ENCODE results near the gene ZNF385B.

Gene ZNF385B

GRCh38 chr2:179655627-179656026, 205.8 kb downstream of the ZNF385B start:
- no peak overlapping the region for H3K4me2 ChIP-seq (ENCODE audit: low read length, poor library complexity, severe bottlenecking)
- H2BK5ac ChIP-seq (ENCODE audit: low read depth, low read length, poor library complexity, severe bottlenecking), result no peak overlapping the region
- no peaks in the 10 kb centered on the region for H3K4me1 ChIP-seq (ENCODE audit: control insufficient read depth, insufficient read depth, low read depth, low read length)
- WGBS, result 20% methylated on average over 1 of the region's 2 CpGs
- H2AFZ ChIP-seq (ENCODE audit: low read depth, low read length), result no peak overlapping the region
- no peak overlapping the region for H3K14ac ChIP-seq (ENCODE audit: low read length in 2 of 2)
- H2BK12ac ChIP-seq (ENCODE audit: low read length in 2 of 2), result no peak overlapping the region
- H3K79me1 ChIP-seq (replicated peaks; ENCODE audit: low read length, poor library complexity, severe bottlenecking), result no peaks in the 10 kb centered on the region
- H3K9ac ChIP-seq (ENCODE audit: low read length), result no peak overlapping the region
- no peak overlapping the region for H2BK15ac ChIP-seq (ENCODE audit: low read depth, poor library complexity, severe bottlenecking)
- H3K27me3 ChIP-seq (ENCODE audit: control insufficient read depth in 1 of 2, insufficient read depth in 1 of 2, low read length in 2 of 2), result no peaks in the 10 kb centered on the region
- no peak for DNase-seq
- H3K4ac ChIP-seq (ENCODE audit: low read depth in 1 of 2, low read length in 2 of 2), result no peak overlapping the region
- H3K36me3 ChIP-seq (ENCODE audit: control insufficient read depth in 1 of 2, insufficient read depth in 2 of 2, low read depth in 1 of 2, low read length in 2 of 2), result no peaks in the 10 kb centered on the region
- no peak overlapping the region for H3K27ac ChIP-seq (ENCODE audit: low read length, poor library complexity, severe bottlenecking)
- H3K23ac ChIP-seq (ENCODE audit: low read length in 2 of 2), result no peak overlapping the region
- no peak overlapping the region for H3K18ac ChIP-seq (ENCODE audit: low read depth in 1 of 2, low read length in 2 of 2)
- H2BK120ac ChIP-seq (ENCODE audit: low read depth, low read length), result no peak overlapping the region
- no peak overlapping the region for H3K4me3 ChIP-seq (ENCODE audit: insufficient read depth in 1 of 2, low read depth in 1 of 2, low read length in 2 of 2)
- H4K91ac ChIP-seq (ENCODE audit: low read length), result no peak overlapping the region
- no peak overlapping the region for H2AK5ac ChIP-seq (ENCODE audit: low read length, severe bottlenecking)
- no peaks in the 10 kb centered on the region for H3K9me3 ChIP-seq (ENCODE audit: control insufficient read depth, low read length)
- H4K8ac ChIP-seq (ENCODE audit: low read length), result no peak overlapping the region

GRCh38 chr2:179654806-179655205, 206.6 kb downstream of the ZNF385B start:
- no peaks in the 10 kb centered on the region for H3K36me3 ChIP-seq (ENCODE audit: control insufficient read depth in 1 of 2, insufficient read depth in 2 of 2, low read depth in 1 of 2, low read length in 2 of 2)
- 74% methylated on average over 2 of the region's 2 CpGs for WGBS

GRCh38 chr2:179652296-179652695, 209.1 kb downstream of the ZNF385B start:
- Histone ChIP-seq H2AFZ (ENCODE audit: low read depth, low read length) (no peak overlapping the region), H3K4me1 (ENCODE audit: control insufficient read depth, insufficient read depth, low read depth, low read length) (no peaks in the 10 kb centered on the region), H3K27me3 (ENCODE audit: control insufficient read depth in 1 of 2, insufficient read depth in 1 of 2, low read length in 2 of 2) (no peaks in the 10 kb centered on the region), H2BK120ac (ENCODE audit: low read depth, low read length) (no peak overlapping the region), H4K8ac (ENCODE audit: low read length) (no peak overlapping the region), H3K9ac (ENCODE audit: low read length) (no peak overlapping the region), H2BK15ac (ENCODE audit: low read depth, poor library complexity, severe bottlenecking) (no peak overlapping the region), H4K91ac (ENCODE audit: low read length) (no peak overlapping the region), H3K23ac (ENCODE audit: low read length in 2 of 2) (no peak overlapping the region), H3K4me3 (ENCODE audit: insufficient read depth in 1 of 2, low read depth in 1 of 2, low read length in 2 of 2) (no peak overlapping the region), H3K36me3 (ENCODE audit: control insufficient read depth in 1 of 2, insufficient read depth in 2 of 2, low read depth in 1 of 2, low read length in 2 of 2) (no peaks in the 10 kb centered on the region), H3K4ac (ENCODE audit: low read depth in 1 of 2, low read length in 2 of 2) (no peak overlapping the region), H3K79me1 (replicated peaks; ENCODE audit: low read length, poor library complexity, severe bottlenecking) (no peaks in the 10 kb centered on the region), H3K4me2 (ENCODE audit: low read length, poor library complexity, severe bottlenecking) (no peak overlapping the region), H2AK5ac (ENCODE audit: low read length, severe bottlenecking) (no peak overlapping the region), H3K18ac (ENCODE audit: low read depth in 1 of 2, low read length in 2 of 2) (no peak overlapping the region), H3K14ac (ENCODE audit: low read length in 2 of 2) (no peak overlapping the region), H2BK12ac (ENCODE audit: low read length in 2 of 2) (no peak overlapping the region), H2BK5ac (ENCODE audit: low read depth, low read length, poor library complexity, severe bottlenecking) (no peak overlapping the region), H3K9me3 (ENCODE audit: control insufficient read depth, low read length) (no peaks in the 10 kb centered on the region), H3K27ac (ENCODE audit: low read length, poor library complexity, severe bottlenecking) (no peak overlapping the region)
- 0% methylated on average over 1 of the region's 2 CpGs for WGBS
- DNase-seq, result no peak

More at GRCh38 chr2:179654806-179655205, 206.6 kb downstream of the ZNF385B start:
- H2BK12ac ChIP-seq (ENCODE audit: low read length in 2 of 2), result no peak overlapping the region
- no peak overlapping the region for H3K27ac ChIP-seq (ENCODE audit: low read length, poor library complexity, severe bottlenecking)
- no peaks in the 10 kb centered on the region for H3K9me3 ChIP-seq (ENCODE audit: control insufficient read depth, low read length)
- H2BK120ac ChIP-seq (ENCODE audit: low read depth, low read length), result no peak overlapping the region
- H3K9ac ChIP-seq (ENCODE audit: low read length), result no peak overlapping the region
- no peak overlapping the region for H2AFZ ChIP-seq (ENCODE audit: low read depth, low read length)
- no peak overlapping the region for H3K4me2 ChIP-seq (ENCODE audit: low read length, poor library complexity, severe bottlenecking)
- H3K23ac ChIP-seq (ENCODE audit: low read length in 2 of 2), result no peak overlapping the region
- no peaks in the 10 kb centered on the region for H3K4me1 ChIP-seq (ENCODE audit: control insufficient read depth, insufficient read depth, low read depth, low read length)
- no peak for DNase-seq
- H2AK5ac ChIP-seq (ENCODE audit: low read length, severe bottlenecking), result no peak overlapping the region
- no peaks in the 10 kb centered on the region for H3K27me3 ChIP-seq (ENCODE audit: control insufficient read depth in 1 of 2, insufficient read depth in 1 of 2, low read length in 2 of 2)
- no peak overlapping the region for H3K14ac ChIP-seq (ENCODE audit: low read length in 2 of 2)
- H2BK15ac ChIP-seq (ENCODE audit: low read depth, poor library complexity, severe bottlenecking), result no peak overlapping the region
- no peak overlapping the region for H3K4ac ChIP-seq (ENCODE audit: low read depth in 1 of 2, low read length in 2 of 2)
- H3K18ac ChIP-seq (ENCODE audit: low read depth in 1 of 2, low read length in 2 of 2), result no peak overlapping the region
- no peak overlapping the region for H3K4me3 ChIP-seq (ENCODE audit: insufficient read depth in 1 of 2, low read depth in 1 of 2, low read length in 2 of 2)
- no peaks in the 10 kb centered on the region for H3K79me1 ChIP-seq (replicated peaks; ENCODE audit: low read length, poor library complexity, severe bottlenecking)
- no peak overlapping the region for H2BK5ac ChIP-seq (ENCODE audit: low read depth, low read length, poor library complexity, severe bottlenecking)
- H4K8ac ChIP-seq (ENCODE audit: low read length), result no peak overlapping the region
- H4K91ac ChIP-seq (ENCODE audit: low read length), result no peak overlapping the region

GRCh38 chr2:179650420-179650819, 211.0 kb downstream of the ZNF385B start:
- H3K9me3 ChIP-seq (ENCODE audit: control insufficient read depth, low read length), result no peaks in the 10 kb centered on the region
- H2AFZ ChIP-seq (ENCODE audit: low read depth, low read length), result no peak overlapping the region
- H3K4ac ChIP-seq (ENCODE audit: low read depth in 1 of 2, low read length in 2 of 2), result no peak overlapping the region
- H3K79me1 ChIP-seq (replicated peaks; ENCODE audit: low read length, poor library complexity, severe bottlenecking), result no peaks in the 10 kb centered on the region
- H2AK5ac ChIP-seq (ENCODE audit: low read length, severe bottlenecking), result no peak overlapping the region
- H2BK5ac ChIP-seq (ENCODE audit: low read depth, low read length, poor library complexity, severe bottlenecking), result no peak overlapping the region
- no peak overlapping the region for H2BK120ac ChIP-seq (ENCODE audit: low read depth, low read length)
- H3K18ac ChIP-seq (ENCODE audit: low read depth in 1 of 2, low read length in 2 of 2), result no peak overlapping the region
- H3K4me3 ChIP-seq (ENCODE audit: insufficient read depth in 1 of 2, low read depth in 1 of 2, low read length in 2 of 2), result no peak overlapping the region
- no peak overlapping the region for H3K4me2 ChIP-seq (ENCODE audit: low read length, poor library complexity, severe bottlenecking)
- H3K14ac ChIP-seq (ENCODE audit: low read length in 2 of 2), result no peak overlapping the region
- H2BK12ac ChIP-seq (ENCODE audit: low read length in 2 of 2), result no peak overlapping the region
- H4K91ac ChIP-seq (ENCODE audit: low read length), result no peak overlapping the region
- no peak overlapping the region for H4K8ac ChIP-seq (ENCODE audit: low read length)
- H3K4me1 ChIP-seq (ENCODE audit: control insufficient read depth, insufficient read depth, low read depth, low read length), result no peaks in the 10 kb centered on the region
- H2BK15ac ChIP-seq (ENCODE audit: low read depth, poor library complexity, severe bottlenecking), result no peak overlapping the region
- no peak overlapping the region for H3K23ac ChIP-seq (ENCODE audit: low read length in 2 of 2)
- no peak overlapping the region for H3K9ac ChIP-seq (ENCODE audit: low read length)
- H3K27me3 ChIP-seq (ENCODE audit: control insufficient read depth in 1 of 2, insufficient read depth in 1 of 2, low read length in 2 of 2), result no peaks in the 10 kb centered on the region
- no peak for DNase-seq
- no peaks in the 10 kb centered on the region for H3K36me3 ChIP-seq (ENCODE audit: control insufficient read depth in 1 of 2, insufficient read depth in 2 of 2, low read depth in 1 of 2, low read length in 2 of 2)
- H3K27ac ChIP-seq (ENCODE audit: low read length, poor library complexity, severe bottlenecking), result no peak overlapping the region
